Inflammatory macrophage treated with lipopolysaccharide for 1 hour (primary cell): ENCODE measurements around the gene CBY1.
"Not testable (repeated sequence)": the region's sequence is repeated elsewhere in the genome, so short reads cannot be mapped to it uniquely, and the experiment has no call there.

ENCODE experiments used
- DNase-seq, 2 donors: peaks; one replicate each; pipeline ENCODE4 v3.0.0-alpha.2; 2020 to 2022

Gene CBY1

GRCh38 chr22:38656256-38657044 is at the start of gene CBY1, which contains the start of gene FAM227A:
CBY1 (plus strand) TSS chr22:38656638; CDS start chr22:38668055, 11,417 bp downstream.
FAM227A (minus strand) TSS chr22:38656392; CDS start chr22:38650168, 6,224 bp downstream.
- peak; percentile 67 to 88 for DNase-seq

- no peak for DNase-seq
Measured at GRCh38 chr22:38607680-38608079, 48.8 kb upstream of the CBY1 start.

GRCh38 chr22:38608992-38609750 is 47.3 kb upstream of the CBY1 start:
- DNase-seq, result no peak

GRCh38 chr22:38610234-38610633 is 46.2 kb upstream of the CBY1 start:
- no peak for DNase-seq

GRCh38 chr22:38611559-38611958 is 44.9 kb upstream of the CBY1 start:
- DNase-seq, result no peak

GRCh38 chr22:38612217-38613006 is 44.0 kb upstream of the CBY1 start:
- no peak for DNase-seq

- no peak for DNase-seq
Measured at GRCh38 chr22:38613588-38613987, 42.9 kb upstream of the CBY1 start.

- peak in 1 of 2 donors; percentile 5 for DNase-seq
Measured at GRCh38 chr22:38614332-38615063, 41.9 kb upstream of the CBY1 start.

GRCh38 chr22:38615064-38615405 is 41.4 kb upstream of the CBY1 start:
- not testable (repeated sequence) for DNase-seq

GRCh38 chr22:38618258-38618657 is 38.2 kb upstream of the CBY1 start:
- DNase-seq, result no peak

GRCh38 chr22:38618682-38619081 is 37.8 kb upstream of the CBY1 start:
- DNase-seq, result no peak

- DNase-seq, result peak; percentile 9 to 40
Measured at GRCh38 chr22:38623351-38623750, 33.1 kb upstream of the CBY1 start.

- no peak for DNase-seq
Measured at GRCh38 chr22:38628444-38628843, 28.0 kb upstream of the CBY1 start.

GRCh38 chr22:38629108-38629507 is 27.3 kb upstream of the CBY1 start:
- DNase-seq, result no peak

- no peak for DNase-seq
Measured at GRCh38 chr22:38631724-38632123, 24.7 kb upstream of the CBY1 start.

GRCh38 chr22:38632528-38632927 is 23.9 kb upstream of the CBY1 start:
- DNase-seq, result no peak

- DNase-seq, result no peak
Measured at GRCh38 chr22:38638216-38638615, 18.2 kb upstream of the CBY1 start.

GRCh38 chr22:38638728-38639127 is 17.7 kb upstream of the CBY1 start:
- no peak for DNase-seq

GRCh38 chr22:38641476-38642040 is 14.9 kb upstream of the CBY1 start:
- no peak for DNase-seq

GRCh38 chr22:38644245-38644644 is 12.2 kb upstream of the CBY1 start:
- DNase-seq, result not testable (repeated sequence)

- no peak for DNase-seq
Measured at GRCh38 chr22:38645430-38645829, 11.0 kb upstream of the CBY1 start.

GRCh38 chr22:38649841-38650522 is 6.5 kb upstream of the CBY1 start:
- DNase-seq, result no peak
